Activated CD8-positive, alpha-beta memory T cell treated with anti-CD3 and anti-CD28 coated beads, Interleukin-2, amount 50 U/mL, for 4 hours (primary cell): Measurements from ENCODE around the gene EBF3.

Source experiments
- DNase-seq: peaks from one replicate; pipeline ENCODE4 v3.0.0-alpha.2; 2020

Gene EBF3

DNA sequence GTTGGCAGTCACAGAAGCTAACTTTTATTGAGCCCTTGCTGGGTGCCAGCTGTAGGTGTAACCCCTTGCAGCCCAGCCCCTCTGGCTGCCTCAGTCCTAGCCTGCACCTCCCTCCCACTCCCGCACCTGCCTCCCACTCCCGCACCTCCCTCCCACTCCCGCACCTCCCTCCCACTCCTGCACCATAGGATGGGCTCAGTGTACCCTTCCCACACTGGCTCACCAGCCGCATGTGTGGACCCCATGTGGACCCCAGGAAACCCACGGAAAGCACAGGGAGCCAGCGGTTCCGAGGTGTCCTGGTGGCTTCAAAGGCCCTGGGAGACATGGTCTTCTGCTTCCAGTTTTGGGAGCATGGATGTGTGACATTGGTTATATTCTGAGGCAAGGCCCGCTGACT, 132.9 kb downstream of the EBF3 start:
- DNase-seq: no peak

DNA sequence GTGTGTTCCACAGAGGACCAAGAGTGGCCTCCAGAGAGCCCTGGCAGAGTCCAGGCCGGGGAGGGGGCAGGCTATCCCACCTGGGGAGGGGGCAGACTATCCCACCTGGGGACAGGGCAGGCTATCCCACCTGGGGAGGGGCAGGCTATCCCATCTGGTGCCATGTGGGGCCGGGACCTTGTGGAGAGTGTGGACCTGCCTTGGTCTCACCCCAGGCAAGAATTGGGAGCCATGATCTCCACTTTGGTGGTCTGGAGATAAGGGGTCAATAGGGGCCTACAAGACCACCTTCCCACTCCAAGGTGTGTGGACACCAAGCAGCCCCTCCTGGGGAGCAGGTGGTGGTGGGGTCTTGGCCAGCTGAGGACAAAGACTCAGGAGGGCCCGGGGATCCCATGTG, 138.2 kb downstream of the EBF3 start:
- DNase-seq: no peak

DNA sequence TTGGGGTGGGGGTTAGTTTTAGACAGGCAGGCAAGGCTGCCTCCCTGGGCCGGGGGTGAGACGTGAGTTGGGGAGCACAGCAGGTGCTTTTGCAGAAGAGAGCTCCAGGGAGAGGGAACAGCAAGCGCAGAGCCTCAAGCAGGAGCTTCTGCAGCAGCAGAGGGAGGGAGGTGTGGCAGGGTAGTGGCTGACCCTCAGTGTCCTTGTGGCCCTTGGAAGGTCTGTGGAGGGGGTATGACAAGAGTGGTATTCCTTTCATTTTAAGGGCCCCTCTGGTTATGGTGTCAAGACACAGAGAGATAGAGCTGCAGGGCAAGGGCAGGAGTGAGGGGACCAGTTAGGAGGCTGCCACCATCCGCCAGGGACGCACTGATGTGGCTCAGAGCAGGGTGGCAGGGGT, 138.9 kb downstream of the EBF3 start:
- no peak for DNase-seq

- DNase-seq: no peak
These were observed 143.6 kb downstream of the EBF3 start for GRCh38 chr10:129820451-129820850.

GRCh38 chr10:129816656-129817045, 147.4 kb downstream of the EBF3 start:
- no peak for DNase-seq

DNA sequence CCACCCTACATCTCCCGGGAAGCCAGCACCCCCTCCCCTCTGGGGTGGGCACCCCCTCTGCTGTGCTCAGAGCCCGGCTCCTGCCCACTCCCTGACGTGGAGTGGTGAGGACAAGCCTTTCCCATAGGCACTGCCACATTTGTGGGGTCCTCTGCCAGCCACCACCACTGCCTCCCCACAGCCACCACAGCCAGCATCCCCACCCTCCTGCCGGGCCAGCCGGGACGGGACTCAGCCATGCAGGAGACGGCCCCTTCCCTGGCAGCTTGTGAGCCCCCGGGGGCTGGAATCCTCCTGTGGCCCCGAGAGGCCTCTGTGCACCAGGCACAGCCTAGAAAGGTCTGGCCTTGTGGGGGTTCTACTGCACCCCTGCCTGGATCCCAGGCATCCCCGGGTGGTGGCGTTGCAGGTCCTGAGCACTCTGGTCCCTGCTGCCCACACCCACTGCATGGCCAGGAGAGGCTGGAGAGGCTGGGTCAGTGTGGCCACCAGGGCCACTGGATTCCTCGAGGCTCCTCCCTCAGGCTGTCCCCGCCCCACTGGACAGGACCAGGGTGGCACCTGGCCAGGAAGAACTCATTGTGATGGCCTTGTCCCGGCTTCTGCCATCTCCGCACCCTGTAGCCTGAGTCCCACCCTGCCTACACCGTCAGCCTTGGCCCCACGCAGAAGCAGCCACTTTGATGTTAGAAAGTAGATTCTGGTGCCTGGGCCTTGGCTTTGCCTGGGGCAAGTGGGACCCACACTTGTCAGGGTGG, 148.0 kb downstream of the EBF3 start:
- no peak for DNase-seq

DNA sequence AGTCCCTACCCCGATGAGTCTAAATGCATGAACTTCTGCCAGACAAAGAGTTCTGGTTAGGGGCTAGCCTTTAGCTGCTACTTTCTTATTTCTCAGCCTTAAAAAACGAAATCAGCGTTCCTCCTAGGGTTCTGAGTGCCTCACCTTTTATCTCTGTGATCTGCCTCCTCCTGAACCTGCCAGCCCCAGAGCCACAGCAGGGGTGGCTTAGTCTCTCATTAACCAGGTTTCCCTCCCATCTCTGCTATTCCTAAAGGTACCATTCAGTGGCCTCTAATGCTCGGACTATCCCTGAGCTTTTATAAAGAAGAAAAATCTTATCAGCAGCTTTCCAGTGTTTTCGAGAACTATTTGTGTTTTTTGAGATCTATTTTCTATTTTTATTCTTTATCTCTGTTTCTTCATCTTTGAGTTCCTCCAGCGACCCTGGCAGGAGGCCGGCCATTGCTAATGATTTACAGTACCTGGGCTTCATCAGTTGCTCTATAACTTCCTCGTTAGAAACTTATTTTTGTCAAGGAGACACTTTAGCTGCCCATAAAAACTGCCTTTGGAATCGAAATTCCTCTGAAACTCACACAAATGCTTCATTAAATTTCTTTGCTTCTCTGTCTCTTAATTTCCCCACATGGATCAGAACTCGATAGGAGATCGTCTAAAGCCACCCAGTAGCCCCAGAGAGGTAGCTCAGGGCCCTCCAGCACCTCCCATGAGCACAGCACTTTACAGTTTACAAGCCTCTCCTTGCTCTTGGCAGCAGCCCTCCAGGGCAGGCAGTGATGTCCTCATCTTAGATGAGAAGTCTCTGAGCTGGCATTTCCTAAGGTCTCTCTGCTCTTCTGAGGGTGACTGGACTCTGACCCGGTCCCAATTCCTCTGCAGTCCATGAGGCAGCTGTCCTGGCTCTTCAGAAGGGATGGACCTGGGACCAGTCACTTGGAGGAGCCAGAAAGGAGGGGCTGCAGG, 149.1 kb downstream of the EBF3 start:
- DNase-seq: no peak

DNA sequence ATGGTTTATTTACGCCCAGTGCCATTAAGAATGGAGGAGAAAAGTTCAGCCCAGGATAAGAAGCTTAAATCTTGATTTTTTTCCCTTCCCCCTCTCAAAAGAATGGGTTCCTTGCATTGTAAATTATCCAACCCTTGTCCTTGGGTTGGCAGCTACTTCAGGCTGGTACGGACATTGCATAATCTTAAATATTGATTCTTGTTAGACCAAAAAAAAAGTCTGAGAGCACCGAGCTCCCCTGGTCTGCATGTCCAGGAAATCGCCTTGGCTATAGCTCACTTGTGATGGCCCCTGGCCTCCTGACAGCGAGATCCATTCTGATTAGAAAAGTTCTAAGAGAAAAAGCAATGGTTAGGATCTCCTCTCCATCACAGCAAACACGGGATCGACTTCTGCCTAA, 151.7 kb downstream of the EBF3 start:
- DNase-seq: no peak

DNA sequence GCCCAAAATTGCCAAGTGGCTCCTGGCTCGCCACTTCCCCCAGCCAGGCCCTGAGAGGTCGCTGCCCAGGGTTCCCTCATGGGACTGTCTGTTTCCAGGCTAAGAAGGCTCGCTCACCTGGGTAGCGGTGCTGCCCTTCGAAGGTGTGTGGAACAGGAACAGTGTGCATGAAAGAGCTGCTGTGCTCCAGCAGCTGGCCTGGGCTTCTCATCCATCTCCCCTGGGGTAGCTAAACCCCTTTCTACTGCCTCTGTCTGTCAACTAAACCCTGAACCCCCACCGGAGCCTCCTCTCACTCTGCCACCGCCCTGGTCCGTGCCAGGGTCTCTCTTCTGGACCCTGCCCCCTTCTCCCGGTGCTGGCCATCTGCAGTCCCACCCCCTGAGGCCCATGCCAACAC, 152.9 kb downstream of the EBF3 start:
- DNase-seq: no peak

GRCh38 chr10:129809841-129810240, 154.2 kb downstream of the EBF3 start:
- DNase-seq: no peak

DNA sequence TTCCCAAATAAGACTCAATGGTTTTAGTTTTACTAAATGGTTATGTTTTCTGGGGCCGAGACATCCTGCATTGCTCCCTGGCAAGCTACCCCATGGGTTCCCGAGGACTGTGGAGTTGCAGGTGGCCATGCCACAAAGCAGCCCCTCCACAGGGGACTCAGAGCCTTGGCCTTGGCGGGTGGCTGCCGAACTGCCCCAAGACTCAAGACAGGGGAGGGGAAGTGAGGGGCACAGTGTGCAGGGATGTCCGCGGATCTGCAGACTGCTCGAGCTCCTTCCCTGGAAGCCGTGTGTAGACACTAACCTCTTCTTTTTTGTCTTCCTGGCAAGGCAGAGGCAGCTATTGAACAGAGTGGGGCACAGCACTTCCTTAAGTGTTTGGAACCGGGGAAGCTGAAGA, 154.6 kb downstream of the EBF3 start:
- no peak for DNase-seq

- DNase-seq: no peak
These were observed 155.7 kb downstream of the EBF3 start for GRCh38 chr10:129808092-129808983.

- no peak for DNase-seq
These were observed 156.9 kb downstream of the EBF3 start for GRCh38 chr10:129807211-129807610.

DNA sequence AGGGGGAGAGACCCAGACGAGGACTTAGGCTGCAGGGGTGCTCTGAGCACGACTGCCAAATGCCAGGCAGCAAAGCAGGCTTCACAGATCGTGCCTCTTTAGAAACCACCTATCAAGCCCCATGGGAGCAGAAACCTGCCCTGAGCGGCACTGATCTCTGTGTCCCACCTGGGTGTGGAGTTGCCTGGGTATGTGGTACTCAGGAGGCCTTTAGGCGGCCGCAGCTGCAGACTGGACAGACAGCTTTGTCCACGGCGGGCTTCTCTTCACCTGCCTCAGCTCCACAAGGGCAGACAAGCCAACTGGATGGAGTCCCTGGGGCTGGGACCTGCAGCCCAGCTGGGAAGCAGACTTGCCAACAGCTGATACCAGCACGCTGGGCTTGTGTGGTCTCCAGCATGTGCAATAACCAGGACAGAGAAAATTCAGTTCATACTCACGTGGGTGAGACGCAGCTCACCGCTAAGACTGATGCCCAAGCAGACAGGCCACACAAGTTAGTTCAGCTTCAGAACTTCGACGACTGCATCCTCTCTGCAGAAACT, 163.2 kb downstream of the EBF3 start:
- no peak for DNase-seq

DNA sequence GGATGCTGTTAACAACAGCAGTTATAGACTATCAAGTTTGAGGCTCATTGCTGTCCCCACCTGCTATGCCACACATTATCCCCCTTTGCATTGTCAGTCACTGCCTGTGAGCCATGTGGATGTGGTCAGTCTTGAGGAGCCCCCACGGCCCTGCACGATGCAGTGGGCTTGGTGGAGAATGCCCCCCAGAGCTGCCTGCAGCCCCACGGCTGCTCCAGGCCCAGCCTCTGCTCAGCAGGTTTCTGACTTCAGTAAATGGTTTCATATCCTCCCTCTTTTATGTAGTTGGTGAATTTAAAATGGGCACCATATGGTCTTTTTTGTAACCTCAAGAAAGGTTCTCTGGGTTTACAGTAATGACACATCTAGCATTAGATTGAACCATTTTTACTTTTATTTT, 164.1 kb downstream of the EBF3 start:
- no peak for DNase-seq

DNA sequence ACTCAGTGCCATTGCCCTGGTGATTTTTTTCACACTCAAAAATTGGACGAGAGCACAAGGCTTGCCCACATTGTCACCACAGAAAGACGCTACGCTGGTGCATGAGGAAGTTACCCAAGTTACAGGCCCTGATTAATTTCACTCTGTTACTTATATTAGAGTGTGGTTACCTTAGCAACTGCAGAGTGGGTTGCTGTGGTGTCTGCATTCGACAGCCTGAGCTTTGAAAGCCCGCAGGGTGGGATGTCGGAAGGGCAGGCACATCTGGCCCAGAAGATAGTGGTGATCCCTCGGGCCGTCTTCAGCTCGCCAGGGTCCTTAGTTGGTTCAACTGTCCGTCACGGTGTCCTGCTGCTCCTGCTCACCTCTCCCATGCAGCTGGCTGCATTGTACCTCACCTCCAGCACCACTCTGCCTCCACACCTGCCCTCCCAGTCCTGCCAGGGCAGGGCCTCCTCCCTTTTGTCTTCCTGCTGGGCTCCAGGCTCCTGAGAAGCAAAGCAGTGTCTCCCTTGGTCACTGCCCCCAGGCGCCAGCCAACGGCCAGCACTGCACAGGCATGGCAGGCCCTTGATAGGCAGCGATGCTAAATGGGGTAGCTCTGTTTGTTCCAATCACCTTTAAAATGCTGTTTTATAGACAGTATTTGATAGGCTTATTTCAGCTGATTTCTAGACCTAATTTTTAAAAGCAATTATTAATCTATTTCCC, 167.2 kb downstream of the EBF3 start:
- DNase-seq: no peak

- DNase-seq: no peak
These were observed 170.1 kb downstream of the EBF3 start for GRCh38 chr10:129793996-129794395.

DNA sequence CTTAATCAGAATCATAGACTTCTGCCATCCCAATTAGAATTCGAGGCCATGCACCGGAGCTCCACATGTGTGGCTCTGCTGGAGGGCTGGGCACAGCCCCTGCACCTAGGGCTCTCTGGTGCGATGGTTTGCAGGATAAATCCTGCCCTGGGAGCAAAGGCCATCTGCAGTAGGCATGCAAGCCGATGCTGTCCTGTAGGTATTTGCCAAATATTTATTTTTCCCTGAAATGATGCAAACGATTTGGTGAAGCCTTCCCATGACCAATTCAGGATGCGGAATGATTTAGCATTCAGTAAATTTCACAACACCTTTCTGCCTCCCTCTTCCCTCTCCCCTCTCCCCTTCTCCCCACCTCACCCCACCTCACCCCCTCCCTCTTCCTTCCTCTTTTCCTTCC, 170.6 kb downstream of the EBF3 start:
- DNase-seq: no peak

- DNase-seq: no peak
These were observed 171.2 kb downstream of the EBF3 start for GRCh38 chr10:129792864-129793263.

- DNase-seq: no peak
These were observed 171.9 kb downstream of the EBF3 start for GRCh38 chr10:129792141-129792540.

DNA sequence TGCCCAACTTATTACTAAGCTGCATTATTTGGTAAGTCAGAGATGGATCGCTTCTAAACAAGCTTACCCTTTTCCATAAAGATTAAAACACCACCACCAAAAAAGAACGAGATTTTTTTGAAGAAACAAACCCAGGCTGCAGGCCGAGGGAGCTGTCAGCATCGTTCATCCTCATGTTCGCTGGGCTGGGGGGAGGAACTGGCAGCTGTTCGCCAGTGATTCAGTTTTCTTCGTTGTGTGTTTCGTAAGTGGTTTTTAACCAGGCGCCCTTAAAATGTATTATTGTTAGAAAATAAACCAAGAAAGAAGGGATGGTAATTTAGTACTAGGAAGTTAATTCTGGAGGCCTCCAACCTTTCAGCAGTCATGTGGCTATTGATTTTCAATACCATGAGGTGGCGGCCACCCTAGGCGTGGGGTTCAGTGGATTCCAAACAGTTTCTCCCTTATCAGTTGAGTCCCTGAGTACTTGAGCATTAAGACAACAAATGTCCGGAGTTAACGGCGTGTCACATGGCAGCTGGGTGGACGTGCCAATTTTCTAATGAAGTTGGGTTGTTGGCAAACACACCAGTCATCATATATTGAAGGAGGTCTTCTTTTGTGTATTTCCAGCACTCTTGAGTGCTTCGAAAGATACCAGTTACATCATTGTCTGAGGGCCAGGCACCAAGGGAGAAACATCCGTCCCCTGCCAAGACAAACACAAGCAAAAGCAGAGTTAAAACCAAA, 173.2 kb downstream of the EBF3 start:
- no peak for DNase-seq
